GM23338 (cell line): ENCODE measurements around the gene NAMPT. TPM values are rescaled to one million over a fixed set of nuclear protein-coding genes. Genes with fewer than 3 reads are reported as not detected.

ENCODE experiments used
- ATAC-seq: fragments of 200-7000 bp; cut with Tn5 transposase; 3 replicates; pipeline ENCODE4 v1.9.1; 2020
- DNase-seq: peaks from one replicate; pipeline ENCODE4 v3.0.0-alpha.2; 2015; ENCODE audit warnings: low spot score
- H2AFZ ChIP-seq: fragments of 200-600 bp; sonication (generic); 2 replicates; pipeline ENCODE4 v1.8.0; 2016; ENCODE audit warnings: antibody characterized with exemption, mild to moderate bottlenecking, moderate library complexity
- H3F3A ChIP-seq: fragments of 200-600 bp; sonication (generic); replicated peaks from 2 replicates; pipeline ENCODE4 v1.8.0; 2017; ENCODE audit warnings: antibody characterized with exemption, mixed run types, low read depth
- H3K27ac ChIP-seq: fragments of 200-600 bp; sonication (generic); 2 replicates; pipeline ENCODE4 v1.6.1; 2016; ENCODE audit warnings: low read depth
- H3K27me3 ChIP-seq: fragments of 200-600 bp; sonication (generic); 2 replicates; pipeline ENCODE4 v1.8.0; 2016; ENCODE audit warnings: mild to moderate bottlenecking, mixed run types, moderate library complexity; ENCODE audit not compliant: insufficient read depth
- H3K36me3 ChIP-seq: fragments of 200-600 bp; sonication (generic); 2 replicates; pipeline ENCODE4 v1.8.0; 2016; ENCODE audit warnings: mild to moderate bottlenecking; ENCODE audit not compliant: insufficient read depth
- H3K4me1 ChIP-seq: fragments of 200-600 bp; sonication (generic); 2 replicates; pipeline ENCODE4 v1.8.0; 2016; ENCODE audit warnings: mild to moderate bottlenecking, moderate library complexity; ENCODE audit not compliant: insufficient read depth
- H3K4me2 ChIP-seq: fragments of 200-600 bp; sonication (generic); 2 replicates; pipeline ENCODE4 v1.7.1; 2017; ENCODE audit warnings: mixed run types
- H3K4me3 ChIP-seq: fragments of 200-600 bp; sonication (generic); 2 replicates; pipeline ENCODE4 v1.6.1; 2016; ENCODE audit warnings: mixed run types
- H3K79me2 ChIP-seq: fragments of 200-600 bp; sonication (generic); replicated peaks from 2 replicates; pipeline ENCODE4 v1.8.0; 2017; ENCODE audit warnings: mild to moderate bottlenecking; ENCODE audit not compliant: insufficient read depth
- H3K9me2 ChIP-seq: fragments of 200-600 bp; sonication (generic); 2 replicates; pipeline ENCODE4 v1.8.0; 2017; ENCODE audit not compliant: insufficient read depth
- H4K20me1 ChIP-seq: fragments of 200-600 bp; sonication (generic); replicated peaks from 2 replicates; pipeline ENCODE4 v1.8.0; 2017; ENCODE audit warnings: mild to moderate bottlenecking; ENCODE audit not compliant: insufficient read depth
- H3K27ac Mint-ChIP-seq: 2 replicates; pipeline ENCODE4 v1.8.0; 2020; ENCODE audit warnings: inconsistent platforms, mild to moderate bottlenecking, moderate library complexity, mixed read lengths
- H3K27me3 Mint-ChIP-seq: 3 replicates; pipeline ENCODE4 v1.8.0; 2022; ENCODE audit warnings: low read depth, mild to moderate bottlenecking, moderate library complexity, mixed read lengths, inconsistent platforms; ENCODE audit not compliant: insufficient read depth, poor library complexity
- H3K36me3 Mint-ChIP-seq: 3 replicates; pipeline ENCODE4 v1.8.0; 2021; ENCODE audit warnings: low read depth, mild to moderate bottlenecking, inconsistent platforms, moderate library complexity, mixed read lengths
- H3K4me1 Mint-ChIP-seq: 3 replicates; pipeline ENCODE4 v1.8.0; 2020; ENCODE audit warnings: mild to moderate bottlenecking, inconsistent platforms, mixed read lengths
- H3K4me3 Mint-ChIP-seq: 3 replicates; pipeline ENCODE4 v1.8.0; 2021; ENCODE audit warnings: moderate library complexity, mild to moderate bottlenecking, inconsistent platforms, mixed read lengths
- H3K9me3 Mint-ChIP-seq: 3 replicates; pipeline ENCODE4 v1.8.0; 2020; ENCODE audit warnings: moderate library complexity, mild to moderate bottlenecking, inconsistent platforms, mixed read lengths
- CREB1 ChIP-seq: fragments of 250-450 bp; sonication (Bioruptor Pico); IDR thresholded peaks from 2 replicates; pipeline ENCODE4 v1.5.0; 2020; ENCODE audit warnings: low read depth, mild to moderate bottlenecking, moderate library complexity
- EZH2phosphoT487 ChIP-seq: fragments of 200-600 bp; sonication (generic); IDR thresholded peaks from one replicate; pipeline ENCODE4 v1.8.1; 2018; ENCODE audit warnings: antibody characterized with exemption; ENCODE audit not compliant: unreplicated experiment
- POLR2AphosphoS5 ChIP-seq: IDR thresholded peaks from 2 replicates; pipeline ENCODE4 v1.6.1; 2016; ENCODE audit warnings: antibody characterized with exemption, low read depth
- ZNF114 ChIP-seq: fragments of 250-450 bp; sonication (Bioruptor Pico); IDR thresholded peaks from 2 replicates; pipeline ENCODE4 v1.5.0; 2020; ENCODE audit warnings: mild to moderate bottlenecking, moderate library complexity
- ZNF331 ChIP-seq: fragments of 250-450 bp; sonication (Bioruptor Pico); IDR thresholded peaks from 2 replicates; pipeline ENCODE4 v1.5.0; 2020; ENCODE audit warnings: low read depth, mild to moderate bottlenecking, moderate library complexity
- polyA plus RNA-seq: library from polyadenylated mRNA; unstranded; fragments of >200 nt; fragmentation: Nextera tagmentation; extraction: Ambion mirVana; gene quantifications from 2 replicates; pipeline ENCODE4 v1.2.1, GENCODE V29; 2016
- total RNA-seq: library from RNA; depleted of rRNA; stranded (reverse); fragments of >200 nt; shearing (Covaris generic); gene quantifications from 2 replicates; pipeline ENCODE4 v1.2.3, GENCODE V29; 2014
- TF ChIP-seq, protein P1 (sequence below): fragments of 250-450 bp; sonication (Bioruptor Pico); IDR thresholded peaks from 2 replicates; pipeline ENCODE4 v1.5.0; 2020; ENCODE audit warnings: mild to moderate bottlenecking, moderate library complexity

NAMPT gene
- total and polyA plus RNA-seq, 2 experiments from 2014 or later = 37.9 to 73.9 TPM

DNA sequence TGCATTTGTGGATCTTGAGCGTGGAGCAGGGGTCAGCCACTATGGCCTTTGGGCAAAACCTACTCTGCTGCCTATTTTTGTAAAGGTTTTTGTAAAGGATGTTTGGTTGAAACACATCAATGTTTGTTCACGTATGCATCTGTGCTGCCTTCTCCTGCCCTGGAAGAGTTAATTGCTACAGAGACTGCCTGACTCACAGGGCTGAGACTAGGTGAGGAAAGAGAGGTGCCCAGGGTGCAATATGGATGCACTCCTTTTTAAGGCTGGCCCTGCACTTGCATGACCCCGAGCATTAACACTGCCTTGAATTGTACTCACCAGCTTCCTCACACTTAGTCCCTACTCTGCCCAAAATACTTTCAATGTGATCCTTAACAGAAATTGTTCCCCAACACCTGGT is 20.9 kb upstream of the NAMPT start (continued):
- TF ChIP-seq, protein P1, sequence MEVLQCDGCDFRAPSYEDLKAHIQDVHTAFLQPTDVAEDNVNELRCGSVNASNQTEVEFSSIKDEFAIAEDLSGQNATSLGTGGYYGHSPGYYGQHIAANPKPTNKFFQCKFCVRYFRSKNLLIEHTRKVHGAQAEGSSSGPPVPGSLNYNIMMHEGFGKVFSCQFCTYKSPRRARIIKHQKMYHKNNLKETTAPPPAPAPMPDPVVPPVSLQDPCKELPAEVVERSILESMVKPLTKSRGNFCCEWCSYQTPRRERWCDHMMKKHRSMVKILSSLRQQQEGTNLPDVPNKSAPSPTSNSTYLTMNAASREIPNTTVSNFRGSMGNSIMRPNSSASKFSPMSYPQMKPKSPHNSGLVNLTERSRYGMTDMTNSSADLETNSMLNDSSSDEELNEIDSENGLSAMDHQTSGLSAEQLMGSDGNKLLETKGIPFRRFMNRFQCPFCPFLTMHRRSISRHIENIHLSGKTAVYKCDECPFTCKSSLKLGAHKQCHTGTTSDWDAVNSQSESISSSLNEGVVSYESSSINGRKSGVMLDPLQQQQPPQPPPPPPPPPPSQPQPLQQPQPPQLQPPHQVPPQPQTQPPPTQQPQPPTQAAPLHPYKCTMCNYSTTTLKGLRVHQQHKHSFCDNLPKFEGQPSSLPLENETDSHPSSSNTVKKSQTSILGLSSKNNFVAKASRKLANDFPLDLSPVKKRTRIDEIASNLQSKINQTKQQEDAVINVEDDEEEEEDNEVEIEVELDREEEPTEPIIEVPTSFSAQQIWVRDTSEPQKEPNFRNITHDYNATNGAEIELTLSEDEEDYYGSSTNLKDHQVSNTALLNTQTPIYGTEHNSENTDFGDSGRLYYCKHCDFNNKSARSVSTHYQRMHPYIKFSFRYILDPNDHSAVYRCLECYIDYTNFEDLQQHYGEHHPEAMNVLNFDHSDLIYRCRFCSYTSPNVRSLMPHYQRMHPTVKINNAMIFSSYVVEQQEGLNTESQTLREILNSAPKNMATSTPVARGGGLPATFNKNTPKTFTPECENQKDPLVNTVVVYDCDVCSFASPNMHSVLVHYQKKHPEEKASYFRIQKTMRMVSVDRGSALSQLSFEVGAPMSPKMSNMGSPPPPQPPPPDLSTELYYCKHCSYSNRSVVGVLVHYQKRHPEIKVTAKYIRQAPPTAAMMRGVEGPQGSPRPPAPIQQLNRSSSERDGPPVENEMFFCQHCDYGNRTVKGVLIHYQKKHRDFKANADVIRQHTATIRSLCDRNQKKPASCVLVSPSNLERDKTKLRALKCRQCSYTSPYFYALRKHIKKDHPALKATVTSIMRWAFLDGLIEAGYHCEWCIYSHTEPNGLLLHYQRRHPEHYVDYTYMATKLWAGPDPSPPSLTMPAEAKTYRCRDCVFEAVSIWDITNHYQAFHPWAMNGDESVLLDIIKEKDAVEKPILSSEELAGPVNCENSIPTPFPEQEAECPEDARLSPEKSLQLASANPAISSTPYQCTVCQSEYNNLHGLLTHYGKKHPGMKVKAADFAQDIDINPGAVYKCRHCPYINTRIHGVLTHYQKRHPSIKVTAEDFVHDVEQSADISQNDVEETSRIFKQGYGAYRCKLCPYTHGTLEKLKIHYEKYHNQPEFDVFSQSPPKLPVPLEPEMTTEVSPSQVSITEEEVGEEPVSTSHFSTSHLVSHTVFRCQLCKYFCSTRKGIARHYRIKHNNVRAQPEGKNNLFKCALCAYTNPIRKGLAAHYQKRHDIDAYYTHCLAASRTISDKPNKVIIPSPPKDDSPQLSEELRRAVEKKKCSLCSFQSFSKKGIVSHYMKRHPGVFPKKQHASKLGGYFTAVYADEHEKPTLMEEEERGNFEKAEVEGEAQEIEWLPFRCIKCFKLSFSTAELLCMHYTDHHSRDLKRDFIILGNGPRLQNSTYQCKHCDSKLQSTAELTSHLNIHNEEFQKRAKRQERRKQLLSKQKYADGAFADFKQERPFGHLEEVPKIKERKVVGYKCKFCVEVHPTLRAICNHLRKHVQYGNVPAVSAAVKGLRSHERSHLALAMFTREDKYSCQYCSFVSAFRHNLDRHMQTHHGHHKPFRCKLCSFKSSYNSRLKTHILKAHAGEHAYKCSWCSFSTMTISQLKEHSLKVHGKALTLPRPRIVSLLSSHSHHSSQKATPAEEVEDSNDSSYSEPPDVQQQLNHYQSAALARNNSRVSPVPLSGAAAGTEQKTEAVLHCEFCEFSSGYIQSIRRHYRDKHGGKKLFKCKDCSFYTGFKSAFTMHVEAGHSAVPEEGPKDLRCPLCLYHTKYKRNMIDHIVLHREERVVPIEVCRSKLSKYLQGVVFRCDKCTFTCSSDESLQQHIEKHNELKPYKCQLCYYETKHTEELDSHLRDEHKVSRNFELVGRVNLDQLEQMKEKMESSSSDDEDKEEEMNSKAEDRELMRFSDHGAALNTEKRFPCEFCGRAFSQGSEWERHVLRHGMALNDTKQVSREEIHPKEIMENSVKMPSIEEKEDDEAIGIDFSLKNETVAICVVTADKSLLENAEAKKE (CRISPR knock-in tag) = no peak
- no peak for TF ChIP-seq EZH2phosphoT487
- TF ChIP-seq ZNF114 = no peak
- no peak for TF ChIP-seq POLR2AphosphoS5

DNA sequence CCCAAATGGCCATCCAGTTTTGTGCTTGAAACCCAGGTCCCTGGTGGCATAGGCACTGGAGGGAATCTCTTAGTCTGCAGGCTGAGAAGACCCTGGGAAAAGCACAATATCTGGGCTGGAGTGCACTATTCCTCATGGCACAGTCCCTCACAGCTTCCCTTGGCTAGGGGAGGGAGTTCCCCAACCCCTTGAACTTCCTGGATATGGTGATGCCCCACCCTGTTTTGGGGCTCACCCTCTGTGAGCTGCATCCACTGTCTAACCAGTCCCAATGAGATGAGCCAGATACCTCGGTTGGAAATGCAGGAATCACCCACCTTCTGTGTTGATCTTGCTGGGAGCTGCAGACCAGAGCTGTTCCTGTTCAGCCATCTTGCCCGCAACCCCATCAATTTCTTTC is 19.8 kb upstream of the NAMPT start:
- no peaks in the 10 kb centered on the region for H3F3A ChIP-seq
- no peak for TF ChIP-seq POLR2AphosphoS5
- TF ChIP-seq ZNF331 (CRISPR knock-in tag) = no peak
- TF ChIP-seq, protein P1 (CRISPR knock-in tag) = no peak
- no peak for TF ChIP-seq CREB1 (CRISPR knock-in tag)
- TF ChIP-seq EZH2phosphoT487 = no peak
- no peaks in the 10 kb centered on the region for H3K79me2 ChIP-seq
- H3K4me2 ChIP-seq = no peak overlapping the region
- peaks cover 14% of the 10 kb centered on the region for H3K4me1 Mint-ChIP-seq
- no peaks in the 10 kb centered on the region for H4K20me1 ChIP-seq
- no peak for DNase-seq
- H3K27ac ChIP-seq = no peak overlapping the region
- peaks cover 3% of the 10 kb centered on the region; the same call in 1 of the 3 replicates for H3K9me3 Mint-ChIP-seq
- no peaks in the 10 kb centered on the region for H3K27me3 ChIP-seq
- H3K27ac Mint-ChIP-seq = no peak overlapping the region
- H3K36me3 ChIP-seq = no peaks in the 10 kb centered on the region
- peaks cover 10% of the 10 kb centered on the region; the same call in 1 of the 2 replicates for H3K4me1 ChIP-seq
- H3K27me3 Mint-ChIP-seq = peaks cover 2% of the 10 kb centered on the region
- peaks cover 11% of the 10 kb centered on the region; the same call in 1 of the 2 replicates for H3K9me2 ChIP-seq
- H3K4me3 ChIP-seq = no peak overlapping the region
- no peak for ATAC-seq
- H3K4me3 Mint-ChIP-seq = no peak overlapping the region
- no peaks in the 10 kb centered on the region for H3K36me3 Mint-ChIP-seq
- peak overlapping the region; percentile 28; the same call in 1 of the 2 replicates for H2AFZ ChIP-seq
